GM21367 (cell line): ENCODE measurements around the gene PAIP2.
"Not testable (repeated sequence)": the region's sequence is repeated elsewhere in the genome, so short reads cannot be mapped to it uniquely, and the experiment has no call there.

ENCODE experiments used
- ATAC-seq: cut with Tn5 transposase; IDR thresholded peaks from one replicate; pipeline ENCODE4 v1.9.1; 2021; ENCODE audit not compliant: unreplicated experiment

PAIP2 gene

GRCh38 chr5:139341689-139342422 lies at the start of gene PAIP2:
TSS of gene PAIP2 (plus strand) at chr5:139341854. CDS start at chr5:139363785, 21,931 bp downstream.
- ATAC-seq: peak; percentile 82

- no peak for ATAC-seq
Observed at GRCh38 chr5:139293202-139293506, 48.5 kb upstream of the PAIP2 start.

- ATAC-seq: peak; percentile 66
Observed at GRCh38 chr5:139293507-139294373, 47.9 kb upstream of the PAIP2 start, which contains the start of gene MATR3. TSS of gene MATR3 (plus strand) at chr5:139293740. CDS start at chr5:139307416, 13,676 bp downstream.

GRCh38 chr5:139294374-139295165 lies 47.1 kb upstream of the PAIP2 start:
- peak; percentile 16 for ATAC-seq

- ATAC-seq: no peak
Observed at GRCh38 chr5:139295346-139296057, 46.2 kb upstream of the PAIP2 start.

- no peak for ATAC-seq
Observed at GRCh38 chr5:139296198-139296597, 45.5 kb upstream of the PAIP2 start.

- no peak for ATAC-seq
Observed at GRCh38 chr5:139296862-139297326, 44.8 kb upstream of the PAIP2 start.

GRCh38 chr5:139297439-139298133 lies 44.1 kb upstream of the PAIP2 start:
- ATAC-seq: no peak

- ATAC-seq: no peak
Observed at GRCh38 chr5:139298242-139298641, 43.4 kb upstream of the PAIP2 start.

GRCh38 chr5:139299486-139299885 lies 42.2 kb upstream of the PAIP2 start:
- ATAC-seq: no peak

GRCh38 chr5:139301808-139302499 lies 39.7 kb upstream of the PAIP2 start:
- ATAC-seq: no peak

- ATAC-seq: no peak
Observed at GRCh38 chr5:139304391-139305324, 37.0 kb upstream of the PAIP2 start.

- no peak for ATAC-seq
Observed at GRCh38 chr5:139306197-139306596, 35.5 kb upstream of the PAIP2 start.

GRCh38 chr5:139306628-139307379 lies 34.9 kb upstream of the PAIP2 start:
- ATAC-seq: no peak

GRCh38 chr5:139308797-139309196 lies 32.9 kb upstream of the PAIP2 start:
- ATAC-seq: no peak

- ATAC-seq: not testable (repeated sequence)
Observed at GRCh38 chr5:139310715-139311186, 30.9 kb upstream of the PAIP2 start.

GRCh38 chr5:139312075-139312474 lies 29.6 kb upstream of the PAIP2 start:
- no peak for ATAC-seq
